ENCODE measurements around the gene FBXL5. TPM values are rescaled to one million over a fixed set of nuclear protein-coding genes. Genes with fewer than 3 reads are reported as not detected.

Gene FBXL5
- total and polyA plus RNA-seq, 2 of the 13 experiments (the other 11 are each of a cell fraction or from before 2014, with no cell fraction given) = 17.4 to 45.3 TPM

DNA sequence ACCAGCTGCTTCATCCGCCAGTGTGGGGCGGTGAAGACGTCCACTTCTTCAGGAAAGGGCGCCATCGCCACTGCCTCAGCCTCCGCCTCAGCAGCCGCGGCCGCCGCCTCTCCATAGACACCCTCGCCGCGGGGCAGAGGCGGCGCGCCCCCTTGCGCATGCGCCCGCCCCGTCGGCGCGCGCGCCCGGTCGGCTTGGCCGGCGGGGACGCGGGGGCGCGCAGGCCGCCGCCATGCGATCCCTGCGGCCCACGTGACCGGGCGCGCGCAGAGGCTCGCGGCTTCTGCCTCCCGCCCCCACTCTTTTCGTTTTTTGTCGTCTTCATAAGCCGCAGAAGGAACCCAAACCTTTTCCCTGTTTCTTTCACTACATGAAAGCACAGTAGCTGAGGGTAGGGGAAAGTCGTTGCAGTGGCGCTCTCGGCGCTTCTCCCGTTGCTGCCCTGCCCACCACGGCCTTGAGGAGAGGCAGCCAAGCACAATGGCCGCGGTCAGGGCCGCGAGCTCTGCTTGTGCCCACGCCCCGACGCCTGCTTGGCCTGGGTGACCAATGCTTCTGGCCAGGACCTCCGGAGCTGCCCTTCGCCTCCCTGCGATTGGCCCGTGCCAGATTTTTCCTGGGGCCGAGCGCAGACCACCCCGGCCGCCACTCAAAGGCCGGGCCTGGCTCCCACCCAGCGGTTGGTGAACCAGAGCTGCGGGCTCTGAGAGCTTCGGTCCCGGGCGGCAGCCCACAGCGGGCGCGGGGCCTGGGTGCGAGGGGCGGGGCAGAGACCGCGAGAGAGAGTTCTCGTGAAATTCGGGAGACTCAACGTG, at the start of gene FBXL5 (continued):
- TF ChIP-seq, protein P1, sequence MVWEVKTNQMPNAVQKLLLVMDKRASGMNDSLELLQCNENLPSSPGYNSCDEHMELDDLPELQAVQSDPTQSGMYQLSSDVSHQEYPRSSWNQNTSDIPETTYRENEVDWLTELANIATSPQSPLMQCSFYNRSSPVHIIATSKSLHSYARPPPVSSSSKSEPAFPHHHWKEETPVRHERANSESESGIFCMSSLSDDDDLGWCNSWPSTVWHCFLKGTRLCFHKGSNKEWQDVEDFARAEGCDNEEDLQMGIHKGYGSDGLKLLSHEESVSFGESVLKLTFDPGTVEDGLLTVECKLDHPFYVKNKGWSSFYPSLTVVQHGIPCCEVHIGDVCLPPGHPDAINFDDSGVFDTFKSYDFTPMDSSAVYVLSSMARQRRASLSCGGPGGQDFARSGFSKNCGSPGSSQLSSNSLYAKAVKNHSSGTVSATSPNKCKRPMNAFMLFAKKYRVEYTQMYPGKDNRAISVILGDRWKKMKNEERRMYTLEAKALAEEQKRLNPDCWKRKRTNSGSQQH (CRISPR knock-in tag; IDR thresholded peaks at IDR 0.05; ENCODE audit: low read depth) = peak; percentile 51; the same call in 1 of the 2 replicates
- no peak for TF ChIP-seq ZNF572 (CRISPR knock-in tag; IDR thresholded peaks at IDR 0.05)
- TF ChIP-seq, protein P2, sequence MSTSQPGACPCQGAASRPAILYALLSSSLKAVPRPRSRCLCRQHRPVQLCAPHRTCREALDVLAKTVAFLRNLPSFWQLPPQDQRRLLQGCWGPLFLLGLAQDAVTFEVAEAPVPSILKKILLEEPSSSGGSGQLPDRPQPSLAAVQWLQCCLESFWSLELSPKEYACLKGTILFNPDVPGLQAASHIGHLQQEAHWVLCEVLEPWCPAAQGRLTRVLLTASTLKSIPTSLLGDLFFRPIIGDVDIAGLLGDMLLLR (CRISPR knock-in tag; IDR thresholded peaks at IDR 0.05) = peak; percentile 63
- 0 out of 2 replicates have a peak, but pooled peaks have one; percentile 67 for TF ChIP-seq SETDB1 (CRISPR knock-in tag; IDR thresholded peaks at IDR 0.05; ENCODE audit: borderline replicate concordance)
- TF ChIP-seq SALL2 (CRISPR knock-in tag; IDR thresholded peaks at IDR 0.05) = peak; percentile 42
- TF ChIP-seq, protein P3, sequence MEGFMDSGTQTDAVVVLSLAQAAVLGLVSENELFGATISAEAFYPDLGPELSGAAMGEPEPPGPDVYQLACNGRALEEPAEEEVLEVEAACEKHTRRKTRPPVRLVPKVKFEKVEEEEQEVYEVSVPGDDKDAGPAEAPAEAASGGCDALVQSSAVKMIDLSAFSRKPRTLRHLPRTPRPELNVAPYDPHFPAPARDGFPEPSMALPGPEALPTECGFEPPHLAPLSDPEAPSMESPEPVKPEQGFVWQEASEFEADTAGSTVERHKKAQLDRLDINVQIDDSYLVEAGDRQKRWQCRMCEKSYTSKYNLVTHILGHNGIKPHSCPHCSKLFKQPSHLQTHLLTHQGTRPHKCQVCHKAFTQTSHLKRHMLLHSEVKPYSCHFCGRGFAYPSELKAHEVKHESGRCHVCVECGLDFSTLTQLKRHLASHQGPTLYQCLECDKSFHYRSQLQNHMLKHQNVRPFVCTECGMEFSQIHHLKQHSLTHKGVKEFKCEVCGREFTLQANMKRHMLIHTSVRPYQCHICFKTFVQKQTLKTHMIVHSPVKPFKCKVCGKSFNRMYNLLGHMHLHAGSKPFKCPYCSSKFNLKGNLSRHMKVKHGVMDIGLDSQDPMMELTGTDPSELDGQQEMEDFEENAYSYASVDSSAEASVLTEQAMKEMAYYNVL (CRISPR knock-in tag; IDR thresholded peaks at IDR 0.05; ENCODE audit: borderline replicate concordance) = 0 out of 2 replicates have a peak, but pooled peaks have one; percentile 48
- TF ChIP-seq ELF1 (CRISPR knock-in tag; IDR thresholded peaks at IDR 0.05) = no peak
- no peak for TF ChIP-seq BHLHE40 (IDR thresholded peaks at IDR 0.05; ENCODE audit: low read length)
- no peak for TF ChIP-seq MBD4 (IDR thresholded peaks at IDR 0.05; ENCODE audit: borderline replicate concordance, low read length)
- no peak for TF ChIP-seq ZBTB1 (CRISPR knock-in tag; IDR thresholded peaks at IDR 0.05; ENCODE audit: borderline replicate concordance)
- TF ChIP-seq ZNF235 (CRISPR knock-in tag; IDR thresholded peaks at IDR 0.05; ENCODE audit: borderline replicate concordance) = peak; percentile 85
- TF ChIP-seq SRSF4 (IDR thresholded peaks at IDR 0.05; ENCODE audit: low read depth, low read length, poor library complexity, severe bottlenecking) = no peak
- TF ChIP-seq HMG20B (CRISPR knock-in tag; conservative IDR thresholded peaks at IDR 0.05) = no peak
- TF ChIP-seq ZNF432 (CRISPR knock-in tag; IDR thresholded peaks at IDR 0.05; ENCODE audit: borderline replicate concordance) = no peak
- peak; percentile 46; the same call in 1 of the 2 replicates for TF ChIP-seq ZNF44 (CRISPR knock-in tag; IDR thresholded peaks at IDR 0.05)
- no peak for TF ChIP-seq CEBPB (IDR thresholded peaks at IDR 0.05; ENCODE audit: borderline replicate concordance, low read depth, low read length)
- TF ChIP-seq ARNT2 (CRISPR knock-in tag; IDR thresholded peaks at IDR 0.05; ENCODE audit: low read depth) = peak; percentile 12; the same call in 1 of the 2 replicates
- TF ChIP-seq ZFY (CRISPR knock-in tag; IDR thresholded peaks at IDR 0.05) = peak; percentile 96
- peak; percentile 57 for TF ChIP-seq SAP130 (CRISPR knock-in tag; IDR thresholded peaks at IDR 0.05; ENCODE audit: low read depth)
- TF ChIP-seq, protein P4, sequence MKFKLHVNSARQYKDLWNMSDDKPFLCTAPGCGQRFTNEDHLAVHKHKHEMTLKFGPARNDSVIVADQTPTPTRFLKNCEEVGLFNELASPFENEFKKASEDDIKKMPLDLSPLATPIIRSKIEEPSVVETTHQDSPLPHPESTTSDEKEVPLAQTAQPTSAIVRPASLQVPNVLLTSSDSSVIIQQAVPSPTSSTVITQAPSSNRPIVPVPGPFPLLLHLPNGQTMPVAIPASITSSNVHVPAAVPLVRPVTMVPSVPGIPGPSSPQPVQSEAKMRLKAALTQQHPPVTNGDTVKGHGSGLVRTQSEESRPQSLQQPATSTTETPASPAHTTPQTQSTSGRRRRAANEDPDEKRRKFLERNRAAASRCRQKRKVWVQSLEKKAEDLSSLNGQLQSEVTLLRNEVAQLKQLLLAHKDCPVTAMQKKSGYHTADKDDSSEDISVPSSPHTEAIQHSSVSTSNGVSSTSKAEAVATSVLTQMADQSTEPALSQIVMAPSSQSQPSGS (CRISPR knock-in tag; IDR thresholded peaks at IDR 0.05) = 0 out of 2 replicates have a peak, but pooled peaks have one; percentile 5
- TF ChIP-seq ZNF614 (CRISPR knock-in tag; IDR thresholded peaks at IDR 0.05; ENCODE audit: borderline replicate concordance) = 0 out of 2 replicates have a peak, but pooled peaks have one; percentile 34
- TF ChIP-seq SP140L (CRISPR knock-in tag; IDR thresholded peaks at IDR 0.05; ENCODE audit: borderline replicate concordance) = no peak
- peak; percentile 93 for TF ChIP-seq ZNF333 (CRISPR knock-in tag; IDR thresholded peaks at IDR 0.05; ENCODE audit: borderline replicate concordance)
